Nephron progenitor cell (in vitro differentiated cells): Measurements from ENCODE around the gene PFKFB1.

Source experiments
- DNase-seq: peaks from one replicate; pipeline ENCODE4 v3.0.0; 2021
- H3K27ac Mint-ChIP-seq: 2 replicates; pipeline ENCODE4 v1.8.0; 2021; ENCODE audit warnings: mild to moderate bottlenecking, moderate library complexity, mixed read lengths
- H3K27me3 Mint-ChIP-seq: 2 replicates; pipeline ENCODE4 v1.8.0; 2021; ENCODE audit warnings: mild to moderate bottlenecking, low read depth, mixed read lengths; ENCODE audit not compliant: poor library complexity
- H3K36me3 Mint-ChIP-seq: 2 replicates; pipeline ENCODE4 v1.8.0; 2021; ENCODE audit warnings: low read depth, mixed read lengths
- H3K4me1 Mint-ChIP-seq: 2 replicates; pipeline ENCODE4 v1.8.0; 2021; ENCODE audit warnings: mixed read lengths
- H3K4me3 Mint-ChIP-seq: 2 replicates; pipeline ENCODE4 v1.8.0; 2021; ENCODE audit warnings: mild to moderate bottlenecking, moderate library complexity, mixed read lengths
- H3K9me3 Mint-ChIP-seq: 2 replicates; pipeline ENCODE4 v1.8.0; 2021; ENCODE audit warnings: mild to moderate bottlenecking, moderate library complexity, mixed read lengths
- CTCF ChIP-seq: fragments of 200-600 bp; sonication (generic); IDR thresholded peaks from 2 replicates; pipeline ENCODE4 v1.5.0; 2021; ENCODE audit warnings: antibody characterized with exemption

PFKFB1 gene

GRCh38 chrX:55029291-55029690 lies 35.3 kb upstream of the PFKFB1 start:
- no peak for TF ChIP-seq CTCF
- Mint-ChIP-seq H3K4me3 (no peak overlapping the region), H3K9me3 (peaks cover 43% of the 10 kb centered on the region), H3K27me3 (peaks cover 5% of the 10 kb centered on the region), H3K4me1 (peaks cover 26% of the 10 kb centered on the region), H3K27ac (no peak overlapping the region), H3K36me3 (no peaks in the 10 kb centered on the region)
- DNase-seq: no peak

- H3K27ac Mint-ChIP-seq: no peak overlapping the region
- no peaks in the 10 kb centered on the region for H3K36me3 Mint-ChIP-seq
- peaks cover 26% of the 10 kb centered on the region for H3K4me1 Mint-ChIP-seq
- H3K4me3 Mint-ChIP-seq: no peak overlapping the region
- peaks cover 7% of the 10 kb centered on the region for H3K27me3 Mint-ChIP-seq
- DNase-seq: no peak
- peaks cover 43% of the 10 kb centered on the region for H3K9me3 Mint-ChIP-seq
- no peak for TF ChIP-seq CTCF
Measured at GRCh38 chrX:55028611-55029010, 34.6 kb upstream of the PFKFB1 start.

- Mint-ChIP-seq H3K27ac (no peak overlapping the region), H3K4me1 (peaks cover 20% of the 10 kb centered on the region), H3K4me3 (no peak overlapping the region), H3K27me3 (peaks cover 4% of the 10 kb centered on the region), H3K36me3 (no peaks in the 10 kb centered on the region), H3K9me3 (peaks cover 40% of the 10 kb centered on the region)
- no peak for TF ChIP-seq CTCF
- no peak for DNase-seq
Measured at GRCh38 chrX:55028040-55028439, 34.1 kb upstream of the PFKFB1 start.

GRCh38 chrX:55026840-55027239 lies 32.9 kb upstream of the PFKFB1 start:
- Mint-ChIP-seq H3K4me1 (peaks cover 16% of the 10 kb centered on the region), H3K36me3 (no peaks in the 10 kb centered on the region), H3K27ac (no peak overlapping the region)

GRCh38 chrX:55026143-55026542 lies 32.2 kb upstream of the PFKFB1 start:
- peaks cover 38% of the 10 kb centered on the region for H3K9me3 Mint-ChIP-seq
- H3K27ac Mint-ChIP-seq: no peak overlapping the region
- H3K27me3 Mint-ChIP-seq: peaks cover 3% of the 10 kb centered on the region
- no peak overlapping the region for H3K4me3 Mint-ChIP-seq
- no peaks in the 10 kb centered on the region for H3K36me3 Mint-ChIP-seq
- H3K4me1 Mint-ChIP-seq: peaks cover 16% of the 10 kb centered on the region
- no peak for TF ChIP-seq CTCF
- no peak for DNase-seq

More at GRCh38 chrX:55026840-55027239, 32.9 kb upstream of the PFKFB1 start:
- H3K4me3 Mint-ChIP-seq: no peak overlapping the region
- no peak for DNase-seq
- H3K27me3 Mint-ChIP-seq: peaks cover 3% of the 10 kb centered on the region
- peaks cover 40% of the 10 kb centered on the region for H3K9me3 Mint-ChIP-seq
- no peak for TF ChIP-seq CTCF

- TF ChIP-seq CTCF: no peak
- H3K4me3 Mint-ChIP-seq: no peak overlapping the region
- no peak overlapping the region for H3K27ac Mint-ChIP-seq
- no peaks in the 10 kb centered on the region for H3K36me3 Mint-ChIP-seq
- peaks cover 3% of the 10 kb centered on the region for H3K27me3 Mint-ChIP-seq
- DNase-seq: no peak
- H3K9me3 Mint-ChIP-seq: peaks cover 9% of the 10 kb centered on the region
- H3K4me1 Mint-ChIP-seq: no peaks in the 10 kb centered on the region
Measured at GRCh38 chrX:55014897-55015299, 20.9 kb upstream of the PFKFB1 start.
